ENCODE measurements around the gene TFF2. TPM values are rescaled to one million over a fixed set of nuclear protein-coding genes. Genes with fewer than 3 reads are reported as not detected.

The TFF2 gene
- total and polyA plus RNA-seq, 2 donors from 2014 or later = not detected

GRCh38 chr21:42360317-42360716 lies 9.5 kb upstream of the TFF2 start:
- DNase-seq = peak in 1 of 5 donors; percentile 15
- Histone ChIP-seq H3K27ac (ENCODE audit: low read depth in 2 of 2, low read length in 2 of 2) (no peak overlapping the region), H3K27me3 (ENCODE audit: control insufficient read depth, insufficient read depth, low read length) (no peaks in the 10 kb centered on the region), H3K36me3 (ENCODE audit: control insufficient read depth in 2 of 3, insufficient read depth in 3 of 3, low read length in 3 of 3) (no peaks in the 10 kb centered on the region), H3K4me1 (ENCODE audit: control insufficient read depth in 2 of 3, insufficient read depth in 2 of 3, low read depth in 1 of 3, low read length in 3 of 3) (no peaks in the 10 kb centered on the region), H3K9ac (ENCODE audit: low read length in 3 of 3) (no peak overlapping the region), H3K9me3 (ENCODE audit: control insufficient read depth in 2 of 3, insufficient read depth in 1 of 3, low read length in 3 of 3) (peaks cover 0 to 10% (median 0%) of the 10 kb centered on the region in 3 donors), H3K4me3 (ENCODE audit: low read length in 3 of 3) (no peak overlapping the region)
- TF ChIP-seq, protein P1, sequence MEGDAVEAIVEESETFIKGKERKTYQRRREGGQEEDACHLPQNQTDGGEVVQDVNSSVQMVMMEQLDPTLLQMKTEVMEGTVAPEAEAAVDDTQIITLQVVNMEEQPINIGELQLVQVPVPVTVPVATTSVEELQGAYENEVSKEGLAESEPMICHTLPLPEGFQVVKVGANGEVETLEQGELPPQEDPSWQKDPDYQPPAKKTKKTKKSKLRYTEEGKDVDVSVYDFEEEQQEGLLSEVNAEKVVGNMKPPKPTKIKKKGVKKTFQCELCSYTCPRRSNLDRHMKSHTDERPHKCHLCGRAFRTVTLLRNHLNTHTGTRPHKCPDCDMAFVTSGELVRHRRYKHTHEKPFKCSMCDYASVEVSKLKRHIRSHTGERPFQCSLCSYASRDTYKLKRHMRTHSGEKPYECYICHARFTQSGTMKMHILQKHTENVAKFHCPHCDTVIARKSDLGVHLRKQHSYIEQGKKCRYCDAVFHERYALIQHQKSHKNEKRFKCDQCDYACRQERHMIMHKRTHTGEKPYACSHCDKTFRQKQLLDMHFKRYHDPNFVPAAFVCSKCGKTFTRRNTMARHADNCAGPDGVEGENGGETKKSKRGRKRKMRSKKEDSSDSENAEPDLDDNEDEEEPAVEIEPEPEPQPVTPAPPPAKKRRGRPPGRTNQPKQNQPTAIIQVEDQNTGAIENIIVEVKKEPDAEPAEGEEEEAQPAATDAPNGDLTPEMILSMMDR (IDR thresholded peaks at IDR 0.05; ENCODE audit: borderline replicate concordance, extremely low read depth, insufficient read depth) = peak; percentile 1
- no peak for FAIRE-seq
- intact Hi-C loops (cut with DNase I) = no loop called here

GRCh38 chr21:42358937-42359336 lies 8.1 kb upstream of the TFF2 start:
- FAIRE-seq (no peak), DNase-seq (peak in 1 of 5 donors; percentile 2)
- Histone ChIP-seq H3K9ac (ENCODE audit: low read length in 3 of 3) (no peak overlapping the region), H3K27ac (ENCODE audit: low read depth in 2 of 2, low read length in 2 of 2) (no peak overlapping the region), H3K4me1 (ENCODE audit: control insufficient read depth in 2 of 3, insufficient read depth in 2 of 3, low read depth in 1 of 3, low read length in 3 of 3) (no peaks in the 10 kb centered on the region), H3K27me3 (ENCODE audit: control insufficient read depth, insufficient read depth, low read length) (no peaks in the 10 kb centered on the region), H3K36me3 (ENCODE audit: control insufficient read depth in 2 of 3, insufficient read depth in 3 of 3, low read length in 3 of 3) (no peaks in the 10 kb centered on the region), H3K4me3 (ENCODE audit: low read length in 3 of 3) (no peak overlapping the region), H3K9me3 (ENCODE audit: control insufficient read depth in 2 of 3, insufficient read depth in 1 of 3, low read length in 3 of 3) (peaks cover 0 to 13% (median 0%) of the 10 kb centered on the region in 3 donors)
- intact Hi-C loops (cut with DNase I) = no loop called here
- TF ChIP-seq, protein P1 (IDR thresholded peaks at IDR 0.05; ENCODE audit: borderline replicate concordance, extremely low read depth, insufficient read depth) = no peak

DNA sequence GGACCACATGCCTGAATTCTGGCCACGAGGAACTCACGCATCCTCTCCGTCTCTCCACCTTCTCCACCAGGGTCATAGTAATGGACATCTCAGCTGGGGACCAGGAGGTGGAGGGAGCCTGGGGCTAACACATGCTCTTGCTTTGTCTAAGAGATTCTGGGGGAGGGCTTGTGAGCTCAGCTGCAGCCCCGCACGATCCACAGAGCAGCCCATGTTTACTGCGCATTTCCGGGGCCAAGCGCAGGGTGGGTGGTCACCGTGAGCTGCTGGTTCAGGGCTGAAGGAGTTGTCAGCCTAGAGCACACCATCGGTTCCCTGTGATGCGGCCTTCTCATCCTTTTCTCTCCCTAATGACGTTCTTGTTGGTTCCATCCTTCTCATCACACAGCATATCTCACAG lies 7.5 kb upstream of the TFF2 start:
- Histone ChIP-seq H3K9ac (ENCODE audit: low read length in 3 of 3) (no peak overlapping the region), H3K27me3 (ENCODE audit: control insufficient read depth, insufficient read depth, low read length) (no peaks in the 10 kb centered on the region), H3K4me3 (ENCODE audit: low read length in 3 of 3) (no peak overlapping the region), H3K36me3 (ENCODE audit: control insufficient read depth in 2 of 3, insufficient read depth in 3 of 3, low read length in 3 of 3) (no peaks in the 10 kb centered on the region), H3K9me3 (ENCODE audit: control insufficient read depth in 2 of 3, insufficient read depth in 1 of 3, low read length in 3 of 3) (peaks cover 0 to 14% (median 0%) of the 10 kb centered on the region in 3 donors), H3K4me1 (ENCODE audit: control insufficient read depth in 2 of 3, insufficient read depth in 2 of 3, low read depth in 1 of 3, low read length in 3 of 3) (no peaks in the 10 kb centered on the region), H3K27ac (ENCODE audit: low read depth in 2 of 2, low read length in 2 of 2) (no peak overlapping the region)
- intact Hi-C loops (cut with DNase I) = no loop called here
- FAIRE-seq (no peak), DNase-seq (peak in 1 of 5 donors; percentile 26)
- TF ChIP-seq, protein P1 (IDR thresholded peaks at IDR 0.05; ENCODE audit: borderline replicate concordance, extremely low read depth, insufficient read depth) = no peak

DNA sequence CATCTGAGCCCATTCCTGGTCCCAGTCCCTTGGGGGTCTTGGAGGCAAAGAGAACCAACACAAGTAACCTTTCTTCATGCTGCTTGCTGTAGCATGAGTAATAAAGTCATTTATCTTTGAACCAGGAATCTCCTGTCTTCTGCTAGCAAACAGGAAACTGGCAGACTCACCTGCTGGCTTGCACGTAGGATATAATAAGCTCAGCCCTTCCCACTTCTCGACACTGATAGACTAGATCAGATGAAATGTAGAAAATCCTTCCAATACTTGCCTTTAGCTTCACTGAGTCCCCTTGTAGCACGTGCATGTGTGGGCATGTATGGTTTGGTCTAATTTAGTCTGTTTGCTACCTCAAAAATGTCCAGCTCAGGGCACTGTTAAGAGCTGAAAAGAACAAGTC lies 6.5 kb upstream of the TFF2 start:
- no peaks in the 10 kb centered on the region for H3K4me1 ChIP-seq (ENCODE audit: control insufficient read depth in 2 of 3, insufficient read depth in 2 of 3, low read depth in 1 of 3, low read length in 3 of 3)
- intact Hi-C loops (cut with DNase I) = no loop called here
- H3K9me3 ChIP-seq (ENCODE audit: control insufficient read depth in 2 of 3, insufficient read depth in 1 of 3, low read length in 3 of 3) = peaks cover 0 to 14% (median 0%) of the 10 kb centered on the region in 3 donors
- TF ChIP-seq, protein P1 (IDR thresholded peaks at IDR 0.05; ENCODE audit: borderline replicate concordance, extremely low read depth, insufficient read depth) = no peak
- FAIRE-seq (no peak), DNase-seq (no peak)
- H3K36me3 ChIP-seq (ENCODE audit: control insufficient read depth in 2 of 3, insufficient read depth in 3 of 3, low read length in 3 of 3) = no peaks in the 10 kb centered on the region
- H3K27ac ChIP-seq (ENCODE audit: low read depth in 2 of 2, low read length in 2 of 2) = no peak overlapping the region
- no peak overlapping the region for H3K9ac ChIP-seq (ENCODE audit: low read length in 3 of 3)
- H3K27me3 ChIP-seq (ENCODE audit: control insufficient read depth, insufficient read depth, low read length) = no peaks in the 10 kb centered on the region
- H3K4me3 ChIP-seq (ENCODE audit: low read length in 3 of 3) = no peak overlapping the region

All from kidney (tissue), 14 donors.